DND-41 (cell line): ENCODE results near the gene KCNK3.

ENCODE experiments used
- ATAC-seq: fragments of 200-7000 bp; cut with Tn5 transposase; 3 replicates; pipeline ENCODE4 v1.9.1; 2021; ENCODE audit warnings: low read depth; ENCODE audit not compliant: insufficient read depth
- DNase-seq: peaks from one replicate; pipeline ENCODE4 v3.0.0-alpha.2; 2020
- H2AFZ ChIP-seq: 2 replicates; pipeline ENCODE4 v1.6.0; 2012; ENCODE audit warnings: low read depth, low read length
- H3K27ac ChIP-seq: 2 replicates; pipeline ENCODE4 v1.5.1; 2012; ENCODE audit warnings: low read length, inconsistent platforms
- H3K27me3 ChIP-seq: fragments of 200-600 bp; sonication (generic); 2 replicates; pipeline ENCODE4 v1.6.0; 2012; ENCODE audit warnings: low read length, mild to moderate bottlenecking, inconsistent platforms; ENCODE audit not compliant: insufficient read depth, poor library complexity
- H3K36me3 ChIP-seq: 2 replicates; pipeline ENCODE4 v1.5.1; 2012; ENCODE audit warnings: low read length, inconsistent platforms; ENCODE audit not compliant: insufficient read depth
- H3K4me1 ChIP-seq: 2 replicates; pipeline ENCODE4 v1.5.1; 2012; ENCODE audit warnings: mild to moderate bottlenecking, low read length; ENCODE audit not compliant: insufficient read depth
- H3K4me2 ChIP-seq: 2 replicates; pipeline ENCODE4 v1.6.0; 2012; ENCODE audit warnings: mild to moderate bottlenecking, moderate library complexity, low read length, inconsistent platforms; ENCODE audit not compliant: insufficient read depth
- H3K4me3 ChIP-seq, 2 experiments: fragments of 200-600 bp in 1 of 2; shearing (Covaris generic) in 1 of 2; 2 replicates each; pipeline ENCODE4 v1.5.1; 2012 to 2016; ENCODE audit warnings: inconsistent platforms in 2 of 2, low read length in 2 of 2, mild to moderate bottlenecking in 2 of 2, low read depth in 1 of 2, moderate library complexity in 1 of 2
- H3K79me2 ChIP-seq: 2 replicates; pipeline ENCODE4 v1.6.0; 2012; ENCODE audit warnings: low read length, inconsistent platforms; ENCODE audit not compliant: insufficient read depth
- H3K9ac ChIP-seq: 2 replicates; pipeline ENCODE4 v1.6.0; 2012; ENCODE audit warnings: low read depth, mild to moderate bottlenecking, inconsistent platforms, low read length, moderate library complexity
- H3K9me3 ChIP-seq: 2 replicates; pipeline ENCODE4 v1.5.1; 2012; ENCODE audit warnings: low read length, moderate library complexity, mild to moderate bottlenecking, inconsistent platforms; ENCODE audit not compliant: insufficient read depth, severe bottlenecking
- H4K20me1 ChIP-seq: 2 replicates; pipeline ENCODE4 v1.6.0; 2012; ENCODE audit warnings: low read length; ENCODE audit not compliant: insufficient read depth
- CTCF ChIP-seq: IDR thresholded peaks from 2 replicates; pipeline ENCODE4 v1.5.1; 2012; ENCODE audit warnings: borderline replicate concordance, low read length, moderate library complexity, mild to moderate bottlenecking; ENCODE audit not compliant: poor library complexity, severe bottlenecking; ENCODE audit errors: extremely low read depth
- EZH2 ChIP-seq: IDR thresholded peaks from 3 replicates; pipeline ENCODE4 v1.6.1; 2012; ENCODE audit warnings: borderline replicate concordance, low read depth, mild to moderate bottlenecking, moderate library complexity, low read length, inconsistent platforms; ENCODE audit not compliant: severe bottlenecking

KCNK3 gene

GRCh38 chr2:26710145-26710544, 17.6 kb downstream of the KCNK3 start:
- Histone ChIP-seq H3K4me3 (no peak overlapping the region), H3K4me1 (no peaks in the 10 kb centered on the region), H4K20me1 (0 out of 2 replicates have a peak, but pooled peaks cover 4% of the 10 kb centered on the region), H3K27me3 (peaks cover 6% of the 10 kb centered on the region), H2AFZ (no peak overlapping the region), H3K9me3 (no peaks in the 10 kb centered on the region), H3K27ac (no peak overlapping the region), H3K79me2 (no peaks in the 10 kb centered on the region), H3K9ac (no peak overlapping the region), H3K36me3 (no peaks in the 10 kb centered on the region), H3K4me2 (no peak overlapping the region)
- DNase-seq, result no peak
- TF ChIP-seq CTCF (no peak), EZH2 (no peak)
- no peak for ATAC-seq

DNA sequence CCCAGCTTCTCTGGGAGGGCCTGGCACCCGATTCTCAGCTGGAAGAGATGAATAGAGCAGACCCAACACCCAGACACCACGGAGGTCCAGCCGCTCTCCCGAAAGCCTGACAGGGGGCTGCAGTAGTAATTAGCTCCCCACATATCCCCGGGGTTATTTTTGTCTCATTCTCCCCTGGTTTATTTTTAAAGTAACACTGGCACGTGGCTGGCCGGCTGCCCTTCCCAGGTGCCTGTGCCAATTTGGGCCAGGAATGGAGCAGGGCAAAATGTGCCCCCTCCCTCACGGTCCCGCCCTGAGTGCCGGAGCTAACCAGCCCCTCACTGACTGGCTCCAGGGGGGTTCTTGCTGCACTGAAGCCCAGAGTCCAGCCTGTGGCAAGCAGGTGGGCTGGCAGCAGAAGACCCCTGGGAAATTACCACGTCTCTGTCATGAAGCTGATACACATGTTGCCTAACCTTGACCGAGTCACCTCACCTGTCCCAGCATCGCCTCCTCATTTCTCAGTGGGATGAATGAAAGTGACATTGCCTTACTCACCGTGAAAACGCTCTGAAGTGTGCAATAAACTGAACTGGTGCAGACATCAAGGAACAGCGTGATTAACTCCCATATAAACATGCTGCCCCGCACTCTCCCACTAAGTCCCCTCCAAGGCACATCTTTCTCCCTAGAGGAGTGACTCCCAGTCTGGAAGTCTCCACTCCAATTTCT, 18.4 kb downstream of the KCNK3 start:
- no peak for ATAC-seq
- Histone ChIP-seq H3K36me3 (no peaks in the 10 kb centered on the region), H3K9me3 (no peaks in the 10 kb centered on the region), H3K4me1 (no peaks in the 10 kb centered on the region), H4K20me1 (0 out of 2 replicates have a peak, but pooled peaks cover 4% of the 10 kb centered on the region), H2AFZ (no peak overlapping the region), H3K79me2 (no peaks in the 10 kb centered on the region), H3K27ac (no peak overlapping the region), H3K27me3 (peaks cover 6% of the 10 kb centered on the region), H3K9ac (no peak overlapping the region), H3K4me3 (no peak overlapping the region), H3K4me2 (no peak overlapping the region)
- DNase-seq, result no peak
- TF ChIP-seq EZH2 (no peak), CTCF (no peak)

GRCh38 chr2:26711457-26712161, 19.1 kb downstream of the KCNK3 start:
- DNase-seq, result no peak
- no peak overlapping the region for H3K4me3 ChIP-seq
- no peaks in the 10 kb centered on the region for H3K36me3 ChIP-seq
- no peak overlapping the region for H3K4me2 ChIP-seq
- peaks cover 6% of the 10 kb centered on the region for H3K27me3 ChIP-seq
- H3K79me2 ChIP-seq, result no peaks in the 10 kb centered on the region
- no peak for TF ChIP-seq CTCF
- no peak for TF ChIP-seq EZH2
- no peak overlapping the region for H3K27ac ChIP-seq
- no peak overlapping the region for H3K9ac ChIP-seq
- no peak overlapping the region for H2AFZ ChIP-seq
- H3K9me3 ChIP-seq, result no peaks in the 10 kb centered on the region
- no peak for ATAC-seq
- H4K20me1 ChIP-seq, result 0 out of 2 replicates have a peak, but pooled peaks cover 4% of the 10 kb centered on the region
- H3K4me1 ChIP-seq, result no peaks in the 10 kb centered on the region
